ENCODE data around the gene PRKCG. TPM values are rescaled to one million over a fixed set of nuclear protein-coding genes. Genes with fewer than 3 reads are reported as not detected.

The PRKCG gene
- total and polyA plus RNA-seq, 12 donors, result not detected

DNA sequence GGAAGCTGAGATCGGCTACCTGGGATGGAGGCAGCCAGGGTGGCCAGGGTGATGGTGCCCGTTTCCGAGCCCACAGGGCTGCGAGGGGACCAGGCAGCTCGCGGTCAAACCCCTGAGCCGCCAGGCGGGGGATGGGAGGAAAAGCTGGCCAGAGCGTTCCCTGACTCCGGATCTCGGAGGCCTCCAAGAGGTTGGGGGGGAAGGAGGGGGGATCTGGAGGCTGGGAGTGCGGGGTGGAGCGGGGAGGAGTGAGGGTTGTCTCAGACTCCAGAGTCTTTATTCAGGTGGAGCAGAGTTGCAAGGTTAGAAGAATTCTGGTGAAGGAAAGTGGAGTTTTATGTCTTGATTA is 28.1 kb downstream of the PRKCG start:
- Histone ChIP-seq H3K36me3 (replicated peaks in 1 of 2) (no peaks in the 10 kb centered on the region), H3K9me3 (replicated peaks in 1 of 3) (no peaks in the 10 kb centered on the region), H3K4me1 (replicated peaks in 1 of 2) (no peaks in the 10 kb centered on the region), H3K4me3 (no peak overlapping the region), H3K27me3 (peaks cover 60% of the 10 kb centered on the region), H3K27ac (no peak overlapping the region)
- 1 to 2% (median 1%) methylated on average over 8 to 13 of the region's 13 CpGs for WGBS, 4 donors
- DNase-seq, result no peak
- intact Hi-C loops (cut with DNase I), result no loop called here
- TF ChIP-seq, protein P1, sequence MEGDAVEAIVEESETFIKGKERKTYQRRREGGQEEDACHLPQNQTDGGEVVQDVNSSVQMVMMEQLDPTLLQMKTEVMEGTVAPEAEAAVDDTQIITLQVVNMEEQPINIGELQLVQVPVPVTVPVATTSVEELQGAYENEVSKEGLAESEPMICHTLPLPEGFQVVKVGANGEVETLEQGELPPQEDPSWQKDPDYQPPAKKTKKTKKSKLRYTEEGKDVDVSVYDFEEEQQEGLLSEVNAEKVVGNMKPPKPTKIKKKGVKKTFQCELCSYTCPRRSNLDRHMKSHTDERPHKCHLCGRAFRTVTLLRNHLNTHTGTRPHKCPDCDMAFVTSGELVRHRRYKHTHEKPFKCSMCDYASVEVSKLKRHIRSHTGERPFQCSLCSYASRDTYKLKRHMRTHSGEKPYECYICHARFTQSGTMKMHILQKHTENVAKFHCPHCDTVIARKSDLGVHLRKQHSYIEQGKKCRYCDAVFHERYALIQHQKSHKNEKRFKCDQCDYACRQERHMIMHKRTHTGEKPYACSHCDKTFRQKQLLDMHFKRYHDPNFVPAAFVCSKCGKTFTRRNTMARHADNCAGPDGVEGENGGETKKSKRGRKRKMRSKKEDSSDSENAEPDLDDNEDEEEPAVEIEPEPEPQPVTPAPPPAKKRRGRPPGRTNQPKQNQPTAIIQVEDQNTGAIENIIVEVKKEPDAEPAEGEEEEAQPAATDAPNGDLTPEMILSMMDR (IDR thresholded peaks at IDR 0.05), result no peak
- TF ChIP-seq POLR2A (IDR thresholded peaks at IDR 0.05), result no peak

DNA sequence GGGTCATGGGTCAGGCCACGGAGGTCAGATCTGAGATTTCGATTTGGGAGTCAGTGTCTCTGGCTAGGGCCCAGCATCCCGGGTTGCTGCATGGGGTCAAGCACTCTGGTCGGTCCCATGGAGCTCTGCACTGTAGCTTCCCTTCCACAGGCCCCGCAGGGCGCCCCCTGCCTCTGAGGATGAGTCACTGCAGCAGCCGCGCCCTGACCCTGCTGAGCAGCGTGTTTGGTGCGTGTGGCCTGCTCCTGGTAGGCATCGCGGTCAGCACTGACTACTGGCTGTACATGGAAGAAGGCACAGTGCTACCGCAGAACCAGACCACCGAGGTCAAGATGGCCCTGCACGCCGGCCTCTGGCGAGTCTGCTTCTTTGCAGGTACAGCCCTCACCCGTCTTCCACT is 30.7 kb downstream of the PRKCG start:
- no peak for DNase-seq
- no peaks in the 10 kb centered on the region for H3K36me3 ChIP-seq (replicated peaks in 1 of 2)
- H3K9me3 ChIP-seq (replicated peaks in 1 of 3), result no peaks in the 10 kb centered on the region
- H3K27ac ChIP-seq, result no peak overlapping the region
- no peaks in the 10 kb centered on the region for H3K4me1 ChIP-seq (replicated peaks in 1 of 2)
- H3K4me3 ChIP-seq, result no peak overlapping the region
- intact Hi-C loops (cut with DNase I), result no loop called here
- H3K27me3 ChIP-seq, result peaks cover 46% of the 10 kb centered on the region
- TF ChIP-seq, protein P1 (IDR thresholded peaks at IDR 0.05), result peak in 1 of 6 experiments; percentile 5
- TF ChIP-seq POLR2A (IDR thresholded peaks at IDR 0.05), result no peak
- WGBS, 4 donors, result 52 to 80% (median 70%) methylated on average over 5 to 18 of the region's 18 CpGs

DNA sequence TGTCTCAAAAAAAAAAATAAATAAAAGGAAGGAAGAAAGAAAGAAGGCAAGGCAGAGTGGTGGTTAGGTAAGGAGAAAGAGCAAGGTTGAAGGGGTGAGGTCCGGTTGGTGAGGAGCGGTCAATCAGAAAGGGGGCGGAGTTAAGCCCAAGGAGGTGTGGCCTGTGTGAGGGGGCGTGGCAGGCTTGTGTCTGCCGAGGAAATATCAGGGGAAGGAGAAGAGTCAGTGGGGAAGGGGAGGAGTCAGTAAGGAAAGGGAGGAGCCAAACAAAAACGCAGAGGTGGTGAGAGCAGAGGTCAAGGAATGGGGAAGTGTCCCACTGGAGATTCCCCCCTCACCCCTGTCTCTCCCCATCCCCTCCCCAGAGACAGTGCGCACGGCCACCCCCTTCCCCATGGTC is 33.0 kb downstream of the PRKCG start:
- 55 to 59% (median 56%) methylated on average over 8 of the region's 8 CpGs for WGBS, 4 donors

DNA sequence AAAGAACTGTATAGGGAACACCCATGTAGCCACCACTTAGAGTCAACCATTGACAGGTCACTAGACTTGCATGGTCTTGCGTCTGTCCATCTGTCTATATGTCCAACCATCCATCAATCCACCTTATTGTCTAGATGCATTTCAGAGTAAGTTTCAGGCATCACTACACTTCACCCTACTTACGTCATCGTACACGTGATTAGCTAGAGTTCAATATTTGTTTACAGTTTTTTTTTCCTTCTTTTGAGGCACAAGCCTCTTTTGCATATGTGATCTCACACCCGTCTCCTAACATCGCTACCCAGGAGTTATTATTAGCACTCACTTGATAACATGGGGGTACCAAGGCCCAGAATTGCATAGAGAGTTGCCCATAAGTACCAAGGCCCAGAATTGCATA is 34.0 kb downstream of the PRKCG start:
- H3K4me3 ChIP-seq, result no peak overlapping the region
- peaks cover 18% of the 10 kb centered on the region for H3K27me3 ChIP-seq
- WGBS, 4 donors, result 71 to 78% (median 75%) methylated on average over 6 of the region's 6 CpGs

More for the DNA sequence above, 33.0 kb downstream of the PRKCG start:
- TF ChIP-seq, protein P1 (IDR thresholded peaks at IDR 0.05), result no peak
- no peak for TF ChIP-seq POLR2A (IDR thresholded peaks at IDR 0.05)
- Histone ChIP-seq H3K36me3 (replicated peaks in 1 of 2) (no peaks in the 10 kb centered on the region), H3K4me3 (no peak overlapping the region), H3K27ac (no peak overlapping the region), H3K9me3 (replicated peaks in 1 of 3) (no peaks in the 10 kb centered on the region), H3K27me3 (peaks cover 27% of the 10 kb centered on the region), H3K4me1 (replicated peaks in 1 of 2) (no peaks in the 10 kb centered on the region)
- intact Hi-C loops (cut with DNase I), result no loop called here
- no peak for DNase-seq

DNA sequence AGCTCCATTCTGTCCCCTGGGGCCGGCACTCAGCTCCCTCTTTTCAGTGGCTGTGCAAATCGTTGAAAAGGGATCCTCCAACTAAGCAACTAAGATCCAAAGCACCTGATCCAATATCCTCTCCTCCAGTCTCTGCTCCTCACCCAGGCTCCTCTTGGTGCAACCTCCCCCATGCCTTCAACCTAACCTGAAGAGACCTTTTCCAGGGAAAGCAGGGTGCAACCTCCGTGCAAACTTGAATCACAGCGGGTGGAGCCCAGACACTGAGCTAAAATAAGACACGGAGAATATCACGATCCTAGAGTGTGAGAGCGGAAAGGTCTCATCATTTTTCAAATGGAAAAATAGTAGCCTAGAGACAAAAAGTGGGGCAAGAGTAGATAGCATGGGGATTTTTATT is 35.4 kb downstream of the PRKCG start:
- peaks cover 8% of the 10 kb centered on the region for H3K27me3 ChIP-seq
- no peak for DNase-seq
- 79 to 82% (median 81%) methylated on average over 7 of the region's 7 CpGs for WGBS, 4 donors
- no peak overlapping the region for H3K4me3 ChIP-seq
- H3K9me3 ChIP-seq (replicated peaks in 1 of 3), result no peaks in the 10 kb centered on the region
- H3K27ac ChIP-seq, result no peak overlapping the region
- TF ChIP-seq, protein P1 (IDR thresholded peaks at IDR 0.05), result no peak
- no peak for TF ChIP-seq POLR2A (IDR thresholded peaks at IDR 0.05)
- H3K36me3 ChIP-seq (replicated peaks in 1 of 2), result no peaks in the 10 kb centered on the region
- intact Hi-C loops (cut with DNase I), result no loop called here
- no peaks in the 10 kb centered on the region for H3K4me1 ChIP-seq (replicated peaks in 1 of 2)

More for the DNA sequence above, 34.0 kb downstream of the PRKCG start:
- H3K36me3 ChIP-seq (replicated peaks in 1 of 2), result no peaks in the 10 kb centered on the region
- no peak for DNase-seq
- no peaks in the 10 kb centered on the region for H3K9me3 ChIP-seq (replicated peaks in 1 of 3)
- no peak overlapping the region for H3K27ac ChIP-seq
- no peaks in the 10 kb centered on the region for H3K4me1 ChIP-seq (replicated peaks in 1 of 2)
- TF ChIP-seq POLR2A (IDR thresholded peaks at IDR 0.05), result no peak
- intact Hi-C loops (cut with DNase I), result no loop called here
